Panc1 (cell line): ENCODE data around the gene PSMB8.

Source experiments
- CTCF ChIP-seq: fragments of 450-650 bp; IDR thresholded peaks from 2 replicates; pipeline ENCODE4 v1.5.1; 2017; ENCODE audit warnings: mild to moderate bottlenecking
- POLR2AphosphoS5 ChIP-seq: IDR thresholded peaks from 2 replicates; pipeline ENCODE4 v1.6.1; 2012; ENCODE audit warnings: mild to moderate bottlenecking, low read depth, low read length, moderate library complexity
- SIN3A ChIP-seq: IDR thresholded peaks from 2 replicates; pipeline ENCODE4 v1.6.1; 2012; ENCODE audit warnings: low read depth, mild to moderate bottlenecking, low read length, moderate library complexity, borderline replicate concordance; ENCODE audit not compliant: insufficient read depth
- TCF7L2 ChIP-seq: IDR thresholded peaks from 2 replicates; pipeline ENCODE4 v1.6.1; 2011; ENCODE audit warnings: mild to moderate bottlenecking, low read depth, low read length, inconsistent platforms

- TF ChIP-seq CTCF: no peak
- no peak for TF ChIP-seq TCF7L2
- TF ChIP-seq SIN3A: no peak
- no peak for TF ChIP-seq POLR2AphosphoS5
These were observed 23.9 kb upstream of the PSMB8 start for GRCh38 chr6:32867554-32868256.
